HL-60 (cell line): Measurements from ENCODE around the gene PA2G4.

Experiments
- DNase-seq, 2 experiments: peaks; one replicate each; pipeline ENCODE4 v3.0.0-alpha.2; 2010 to 2020; ENCODE audit warnings: low read depth in 1 of 2, low spot score in 1 of 2
- H3K27ac ChIP-seq: fragments of 250-450 bp; sonication (Bioruptor Pico); replicated peaks from 2 replicates; pipeline ENCODE4 v1.5.1; 2020; ENCODE audit warnings: mild to moderate bottlenecking, moderate library complexity
- H3K27me3 ChIP-seq: fragments of 250-450 bp; sonication (Bioruptor Pico); 2 replicates; pipeline ENCODE4 v1.5.1; 2021; ENCODE audit warnings: mild to moderate bottlenecking, moderate library complexity; ENCODE audit not compliant: insufficient read depth, poor library complexity, severe bottlenecking
- H3K4me3 ChIP-seq: replicated peaks from 2 replicates; pipeline ENCODE4 v1.5.1; 2011; ENCODE audit warnings: mild to moderate bottlenecking, control low read depth, low read length; ENCODE audit not compliant: insufficient read depth
- GABPA ChIP-seq: IDR thresholded peaks from 2 replicates; pipeline ENCODE4 v1.6.1; 2012; ENCODE audit warnings: low read depth
- POLR2AphosphoS5 ChIP-seq: IDR thresholded peaks from 2 replicates; pipeline ENCODE4 v1.6.1; 2012; ENCODE audit warnings: low read depth
- SPI1 ChIP-seq: IDR thresholded peaks from 2 replicates; pipeline ENCODE4 v1.6.1; 2012; ENCODE audit warnings: low read depth, mild to moderate bottlenecking, borderline replicate concordance
- TF ChIP-seq, protein P1 (sequence below): IDR thresholded peaks from one replicate; pipeline ENCODE4 v1.5.1; 2011; ENCODE audit warnings: low read length, control low read depth, inconsistent platforms; ENCODE audit not compliant: insufficient read depth
- TF ChIP-seq, protein P2 (sequence below): IDR thresholded peaks from 2 replicates; pipeline ENCODE4 v1.6.1; 2012; ENCODE audit warnings: low read depth; ENCODE audit not compliant: insufficient replicate concordance

The PA2G4 gene

DNA sequence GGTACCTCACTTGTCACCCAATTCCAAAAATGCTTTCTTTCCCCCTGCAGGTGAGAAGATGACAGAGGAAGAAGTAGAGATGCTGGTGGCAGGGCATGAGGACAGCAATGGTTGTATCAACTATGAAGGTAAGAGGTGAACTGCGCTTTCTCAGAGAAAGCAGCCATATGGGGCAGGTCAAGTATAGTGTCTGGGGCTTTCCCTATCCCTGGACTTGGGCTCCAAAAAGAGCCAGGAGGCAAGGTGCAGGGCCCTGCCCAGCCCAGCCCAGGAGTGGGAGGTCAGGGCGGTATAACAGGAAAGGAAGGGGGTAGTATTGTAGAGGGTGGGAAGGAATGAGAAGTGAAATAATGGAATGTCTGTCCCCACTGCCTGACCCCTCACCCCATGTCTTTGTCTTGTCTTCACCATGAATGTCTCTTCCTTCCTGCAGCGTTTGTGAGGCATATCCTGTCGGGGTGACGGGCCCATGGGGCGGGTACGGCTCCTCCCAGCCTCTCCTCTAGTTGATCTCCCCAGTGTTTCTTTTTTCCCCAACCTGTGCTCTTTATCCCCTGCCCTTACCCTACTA, 55.9 kb downstream of the PA2G4 start:
- DNase-seq, result peak in 1 of 2 experiments; percentile 10
- Histone ChIP-seq H3K27ac (no peak overlapping the region), H3K4me3 (peak overlapping the region; percentile 64), H3K27me3 (no peaks in the 10 kb centered on the region)
- TF ChIP-seq GABPA (no peak), POLR2AphosphoS5 (0 out of 2 replicates have a peak, but pooled peaks have one; percentile 53), SPI1 (no peak)
- TF ChIP-seq, protein P1, sequence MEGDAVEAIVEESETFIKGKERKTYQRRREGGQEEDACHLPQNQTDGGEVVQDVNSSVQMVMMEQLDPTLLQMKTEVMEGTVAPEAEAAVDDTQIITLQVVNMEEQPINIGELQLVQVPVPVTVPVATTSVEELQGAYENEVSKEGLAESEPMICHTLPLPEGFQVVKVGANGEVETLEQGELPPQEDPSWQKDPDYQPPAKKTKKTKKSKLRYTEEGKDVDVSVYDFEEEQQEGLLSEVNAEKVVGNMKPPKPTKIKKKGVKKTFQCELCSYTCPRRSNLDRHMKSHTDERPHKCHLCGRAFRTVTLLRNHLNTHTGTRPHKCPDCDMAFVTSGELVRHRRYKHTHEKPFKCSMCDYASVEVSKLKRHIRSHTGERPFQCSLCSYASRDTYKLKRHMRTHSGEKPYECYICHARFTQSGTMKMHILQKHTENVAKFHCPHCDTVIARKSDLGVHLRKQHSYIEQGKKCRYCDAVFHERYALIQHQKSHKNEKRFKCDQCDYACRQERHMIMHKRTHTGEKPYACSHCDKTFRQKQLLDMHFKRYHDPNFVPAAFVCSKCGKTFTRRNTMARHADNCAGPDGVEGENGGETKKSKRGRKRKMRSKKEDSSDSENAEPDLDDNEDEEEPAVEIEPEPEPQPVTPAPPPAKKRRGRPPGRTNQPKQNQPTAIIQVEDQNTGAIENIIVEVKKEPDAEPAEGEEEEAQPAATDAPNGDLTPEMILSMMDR, result no peak
- TF ChIP-seq, protein P2, sequence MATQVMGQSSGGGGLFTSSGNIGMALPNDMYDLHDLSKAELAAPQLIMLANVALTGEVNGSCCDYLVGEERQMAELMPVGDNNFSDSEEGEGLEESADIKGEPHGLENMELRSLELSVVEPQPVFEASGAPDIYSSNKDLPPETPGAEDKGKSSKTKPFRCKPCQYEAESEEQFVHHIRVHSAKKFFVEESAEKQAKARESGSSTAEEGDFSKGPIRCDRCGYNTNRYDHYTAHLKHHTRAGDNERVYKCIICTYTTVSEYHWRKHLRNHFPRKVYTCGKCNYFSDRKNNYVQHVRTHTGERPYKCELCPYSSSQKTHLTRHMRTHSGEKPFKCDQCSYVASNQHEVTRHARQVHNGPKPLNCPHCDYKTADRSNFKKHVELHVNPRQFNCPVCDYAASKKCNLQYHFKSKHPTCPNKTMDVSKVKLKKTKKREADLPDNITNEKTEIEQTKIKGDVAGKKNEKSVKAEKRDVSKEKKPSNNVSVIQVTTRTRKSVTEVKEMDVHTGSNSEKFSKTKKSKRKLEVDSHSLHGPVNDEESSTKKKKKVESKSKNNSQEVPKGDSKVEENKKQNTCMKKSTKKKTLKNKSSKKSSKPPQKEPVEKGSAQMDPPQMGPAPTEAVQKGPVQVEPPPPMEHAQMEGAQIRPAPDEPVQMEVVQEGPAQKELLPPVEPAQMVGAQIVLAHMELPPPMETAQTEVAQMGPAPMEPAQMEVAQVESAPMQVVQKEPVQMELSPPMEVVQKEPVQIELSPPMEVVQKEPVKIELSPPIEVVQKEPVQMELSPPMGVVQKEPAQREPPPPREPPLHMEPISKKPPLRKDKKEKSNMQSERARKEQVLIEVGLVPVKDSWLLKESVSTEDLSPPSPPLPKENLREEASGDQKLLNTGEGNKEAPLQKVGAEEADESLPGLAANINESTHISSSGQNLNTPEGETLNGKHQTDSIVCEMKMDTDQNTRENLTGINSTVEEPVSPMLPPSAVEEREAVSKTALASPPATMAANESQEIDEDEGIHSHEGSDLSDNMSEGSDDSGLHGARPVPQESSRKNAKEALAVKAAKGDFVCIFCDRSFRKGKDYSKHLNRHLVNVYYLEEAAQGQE, result peak; percentile 29

DNA sequence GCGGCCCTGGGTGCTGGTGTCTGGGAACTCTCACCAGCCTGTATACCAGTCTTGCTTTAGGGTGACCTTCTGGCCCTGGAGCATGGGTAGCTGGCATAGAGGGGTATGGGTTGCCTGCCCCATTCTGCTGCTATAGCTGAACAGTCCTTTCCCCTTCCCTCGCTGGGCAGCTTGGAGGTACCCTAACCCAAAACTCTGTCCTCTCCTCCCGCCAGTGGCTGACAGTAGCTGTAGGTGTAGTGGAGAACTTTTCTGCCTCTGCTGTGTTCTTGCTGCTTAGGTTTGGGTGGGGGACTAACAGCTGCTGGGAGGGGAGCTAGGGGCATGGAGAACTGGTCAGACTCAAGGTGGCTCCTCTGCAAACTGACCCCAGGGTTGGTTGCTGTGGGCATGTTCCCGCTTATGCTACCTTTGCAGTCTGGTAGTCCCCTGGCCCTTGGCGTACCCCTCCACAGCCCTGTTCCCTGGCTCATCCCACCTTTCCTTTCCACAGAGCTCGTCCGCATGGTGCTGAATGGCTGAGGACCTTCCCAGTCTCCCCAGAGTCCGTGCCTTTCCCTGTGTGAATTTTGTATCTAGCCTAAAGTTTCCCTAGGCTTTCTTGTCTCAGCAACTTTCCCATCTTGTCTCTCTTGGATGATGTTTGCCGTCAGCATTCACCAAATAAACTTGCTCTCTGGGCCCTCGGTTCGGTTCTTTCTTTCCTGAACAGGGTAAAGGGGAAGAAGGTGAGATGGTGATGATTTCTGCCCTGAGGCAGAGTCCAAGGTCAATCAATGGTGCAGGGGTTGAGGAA, 56.7 kb downstream of the PA2G4 start:
- DNase-seq, result no peak
- Histone ChIP-seq H3K27me3 (no peaks in the 10 kb centered on the region), H3K4me3 (no peak overlapping the region), H3K27ac (no peak overlapping the region)
- TF ChIP-seq, protein P2, result no peak
- no peak; the same call in 1 of the 2 replicates for TF ChIP-seq POLR2AphosphoS5

DNA sequence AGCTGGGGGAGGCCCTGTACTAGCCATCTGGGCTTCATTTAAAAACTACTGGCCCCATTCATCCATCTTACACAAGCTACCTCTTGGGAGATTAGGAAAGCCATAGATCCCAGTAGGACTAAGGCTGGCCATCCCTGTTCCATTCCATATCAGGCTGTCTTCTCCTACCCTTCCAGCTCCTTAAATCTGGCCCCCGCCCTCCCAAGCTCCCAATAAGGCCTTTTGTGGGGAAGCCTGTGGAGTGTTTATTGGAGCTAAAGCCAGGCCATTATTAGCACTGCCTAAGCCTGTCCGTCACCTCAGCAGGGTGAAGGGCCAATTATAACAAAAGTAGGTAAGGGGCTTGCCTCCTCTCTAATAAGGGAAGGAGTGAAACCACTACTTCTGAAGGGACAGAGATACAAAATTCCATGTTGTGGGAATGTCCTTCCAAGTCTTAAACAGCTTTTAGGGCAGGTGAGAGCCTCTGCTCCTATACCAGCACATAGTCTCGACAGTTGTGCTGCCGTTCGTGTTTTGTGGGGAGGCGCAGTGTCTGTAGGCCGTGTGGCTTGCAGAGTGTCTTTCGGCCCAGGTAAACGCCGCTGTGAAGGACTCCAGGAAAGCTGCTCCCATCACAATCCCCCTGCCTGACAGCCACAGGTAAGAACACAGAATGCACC, 57.5 kb downstream of the PA2G4 start:
- H3K27me3 ChIP-seq, result no peaks in the 10 kb centered on the region
- no peak overlapping the region for H3K4me3 ChIP-seq
- no peak for DNase-seq
- TF ChIP-seq SPI1, result no peak
- TF ChIP-seq, protein P1, result no peak
- TF ChIP-seq GABPA, result no peak
- TF ChIP-seq POLR2AphosphoS5, result no peak
- TF ChIP-seq, protein P2, result no peak
- H3K27ac ChIP-seq, result no peak overlapping the region
